MV-4-11 (cell line): ENCODE measurements around the gene PNO1.

ENCODE experiments used
- DNase-seq: peaks from one replicate; lab custom pipeline; 2025; lab: John Stamatoyannopoulos, UW

Gene PNO1

GRCh38 chr2:68195096-68195495, 37.4 kb downstream of the PNO1 start:
- peak; percentile 20 for DNase-seq

GRCh38 chr2:68196120-68196716, 38.5 kb downstream of the PNO1 start:
- peak; percentile 15 for DNase-seq

DNA sequence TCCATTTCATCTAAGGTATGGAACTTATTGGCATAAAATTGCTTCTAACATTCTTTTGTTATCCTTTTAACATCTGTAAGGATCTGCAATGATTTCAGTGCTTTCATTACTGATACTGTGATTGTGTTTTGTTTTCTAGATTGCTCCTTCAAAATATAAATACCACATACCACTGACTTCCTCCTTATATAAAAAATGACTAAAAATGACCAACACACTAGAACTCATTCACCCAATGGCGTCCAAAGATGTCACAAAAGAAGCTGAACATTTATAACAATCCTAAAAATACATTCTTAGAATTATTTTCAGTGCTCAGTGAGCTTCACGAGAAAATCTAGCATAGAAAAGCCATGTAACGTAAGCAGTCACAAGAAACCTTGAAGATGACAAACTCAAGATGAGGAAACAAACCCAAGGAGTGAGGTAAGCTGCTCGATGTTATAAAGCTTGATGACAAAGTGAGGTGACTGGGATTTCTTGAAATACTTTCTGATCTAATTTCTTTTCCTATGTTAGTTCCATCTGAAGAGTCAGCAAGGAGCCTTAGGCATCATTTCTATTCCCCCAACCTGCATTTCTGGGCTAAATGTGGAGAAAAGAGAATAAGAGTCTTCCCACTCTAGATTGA, 42.6 kb downstream of the PNO1 start:
- DNase-seq = no peak

DNA sequence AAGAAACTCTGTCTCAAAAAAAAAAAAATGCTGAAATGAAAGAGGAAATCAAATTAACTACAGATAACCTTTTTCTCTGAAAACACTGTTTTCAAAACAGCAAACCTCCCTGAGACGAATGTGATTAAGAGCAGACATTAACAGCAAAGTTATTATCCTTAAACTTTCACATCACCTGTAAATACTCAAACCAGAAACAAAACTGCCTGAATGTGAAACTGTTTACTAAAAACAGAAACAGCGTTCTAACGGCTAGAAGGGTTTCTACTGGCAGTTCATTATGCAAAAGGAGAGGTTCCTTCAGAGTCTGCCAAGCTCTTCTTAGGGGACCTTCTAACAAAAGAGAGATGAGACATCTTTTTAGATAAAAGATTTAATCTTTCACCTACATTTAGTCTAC, 45.9 kb downstream of the PNO1 start:
- DNase-seq = peak; percentile 8

DNA sequence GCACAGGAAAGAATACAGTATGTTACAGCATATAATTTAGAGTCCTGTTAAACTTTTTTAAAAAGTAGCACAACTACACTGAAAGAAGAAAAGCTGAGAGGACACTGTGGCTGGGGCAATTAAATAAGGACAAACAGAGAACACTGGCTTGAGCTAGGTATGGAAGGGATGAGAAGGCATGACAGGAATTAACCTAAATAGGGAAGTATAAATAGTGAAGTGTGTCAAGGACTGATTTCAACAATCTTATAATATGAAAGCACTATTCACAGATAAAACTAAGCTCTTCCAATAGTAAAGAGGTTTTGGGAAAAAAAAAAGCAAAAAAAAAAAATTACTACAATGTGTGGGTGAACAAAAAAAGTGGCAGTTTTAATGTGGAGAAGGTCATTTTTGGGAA, 49.1 kb downstream of the PNO1 start:
- no peak for DNase-seq

GRCh38 chr2:68214381-68214780, 56.7 kb downstream of the PNO1 start:
- DNase-seq = no peak

DNA sequence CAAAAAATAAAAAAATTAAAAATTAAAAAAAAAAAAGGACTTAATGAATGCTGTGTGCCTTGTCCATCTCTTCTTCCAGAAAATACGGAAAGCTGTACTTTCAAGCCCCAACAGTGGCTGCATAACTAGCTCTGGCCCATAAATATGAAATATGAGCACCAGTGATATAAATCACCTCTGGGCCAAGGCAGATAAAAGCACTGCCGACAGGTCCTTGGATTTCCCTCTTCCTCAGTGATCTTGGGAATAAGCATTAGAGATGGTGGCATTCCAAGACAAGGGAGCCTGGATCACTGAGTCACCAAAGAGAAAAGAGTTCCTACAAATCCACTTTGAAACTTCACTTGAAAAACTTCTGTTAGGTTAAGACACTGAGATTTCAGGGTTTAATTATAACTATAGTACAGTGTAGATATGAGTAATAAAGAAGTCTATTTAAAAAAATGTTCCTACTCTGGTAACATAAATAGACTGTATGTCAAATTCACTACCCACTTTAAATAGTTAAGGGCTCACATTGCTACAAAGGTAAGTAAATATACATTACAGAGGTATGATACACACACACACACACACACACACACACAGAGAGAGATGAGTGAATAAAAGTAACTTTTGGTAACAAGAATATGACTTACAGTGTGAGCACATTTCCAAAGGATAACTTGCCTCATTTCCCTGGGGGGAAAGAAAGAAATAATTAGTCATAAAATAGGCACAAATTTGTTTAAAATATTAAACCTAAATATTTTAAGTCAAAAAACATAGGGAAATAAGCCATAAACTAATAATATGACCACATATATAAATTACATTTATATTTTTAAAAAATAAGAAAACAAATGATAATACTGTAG, 59.0 kb downstream of the PNO1 start:
- DNase-seq = no peak

GRCh38 chr2:68217729-68218128, 60.0 kb downstream of the PNO1 start:
- no peak for DNase-seq

DNA sequence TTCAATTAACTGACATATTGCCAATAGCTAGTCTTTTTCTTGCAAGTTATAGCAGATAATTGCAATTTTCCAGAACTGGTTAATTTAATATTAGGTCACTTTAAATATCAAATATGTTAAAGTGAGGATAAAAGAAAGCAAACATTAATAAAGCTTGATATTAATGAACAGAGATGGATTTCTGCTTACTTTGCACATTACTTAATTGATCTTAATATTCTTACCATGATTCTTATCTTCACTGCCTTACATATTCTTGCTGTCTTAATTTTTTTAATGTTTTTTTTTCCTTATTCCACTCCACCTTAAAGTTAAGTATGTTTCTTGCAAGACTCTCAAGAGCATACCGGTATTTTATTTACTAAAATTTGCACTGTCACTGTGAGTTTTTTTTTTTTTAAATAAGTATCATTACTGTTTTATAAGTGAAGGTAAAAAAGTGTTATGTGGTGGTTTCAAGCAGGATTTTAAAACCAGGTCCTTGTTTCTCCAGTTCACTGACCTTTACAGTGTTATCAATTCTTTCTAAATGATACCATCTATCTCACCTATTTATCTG, 60.7 kb downstream of the PNO1 start:
- DNase-seq = no peak

DNA sequence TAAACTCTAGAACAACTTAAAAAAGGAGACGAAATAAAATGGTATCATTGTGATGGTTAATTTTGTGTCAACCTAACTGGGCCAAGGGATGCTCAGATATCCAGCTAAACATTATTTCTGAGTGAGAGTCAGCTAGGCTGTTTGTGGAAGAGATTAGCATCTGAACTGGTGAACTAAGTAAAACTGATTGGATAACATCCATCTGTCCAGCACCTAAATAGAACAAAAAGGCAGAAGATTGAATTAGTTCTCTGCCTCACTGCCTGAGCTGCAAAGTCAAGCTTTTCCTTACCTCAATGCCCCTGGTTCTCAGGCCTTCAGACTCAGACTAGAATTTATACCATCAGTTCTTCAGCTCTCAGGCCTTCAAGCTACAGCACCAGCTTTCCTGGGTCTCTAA, 64.6 kb downstream of the PNO1 start:
- DNase-seq = no peak

DNA sequence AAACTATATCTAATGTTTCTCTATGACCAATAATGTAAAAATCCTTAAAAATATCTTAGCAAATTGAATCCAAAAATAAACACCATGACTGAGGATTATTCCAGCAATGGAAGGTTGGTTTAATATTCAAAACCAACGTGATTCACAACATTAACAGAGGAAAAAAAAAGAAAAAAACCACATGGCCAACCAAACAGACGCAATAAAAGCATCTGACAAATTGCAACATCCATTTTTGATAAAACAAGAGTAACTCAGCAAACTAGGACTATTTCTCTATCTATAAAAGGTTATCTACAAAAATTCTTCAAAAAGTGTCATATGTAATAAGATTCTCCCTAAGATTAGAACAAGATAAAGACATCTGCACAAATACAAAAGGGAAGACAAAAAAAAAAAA, 65.7 kb downstream of the PNO1 start:
- no peak for DNase-seq

- peak; percentile 54 for DNase-seq
Measured at GRCh38 chr2:68225119-68225632, 67.5 kb downstream of the PNO1 start.
